Endothelial cell of umbilical vein (primary cell): ENCODE measurements around the gene CACNA1C. TPM values are rescaled to one million over a fixed set of nuclear protein-coding genes. Genes with fewer than 3 reads are reported as not detected.

Source experiments
- BruUV-seq: library from RNA; stranded (reverse); fragments of 400-500 nt; replicated peaks from 2 replicates; lab custom pipeline; 2021; lab: Mats Ljungman, UMichigan
- CTCF ChIA-PET: fragments of 300-600, 350-600 bp; sonication (Branson Sonifier 250); formaldehyde crosslinking; loops from one replicate; lab custom pipeline; 2021; ENCODE audit warnings: antibody characterized with exemption, inconsistent platforms; lab: Charles Lee
- POLR2A ChIA-PET: fragments of 300-600, 350-600 bp; sonication (Branson Sonifier 250); formaldehyde crosslinking; loops from one replicate; lab custom pipeline; 2021; ENCODE audit warnings: antibody characterized with exemption, inconsistent platforms; lab: Charles Lee
- DNase-seq: peaks from one replicate; pipeline ENCODE4 v3.0.0-alpha.2; 2011; ENCODE audit warnings: low read depth, low spot score
- FAIRE-seq: peaks from 2 replicates; lab custom pipeline; 2011; peaks lifted over from hg19 to GRCh38; lab: Jason Lieb, UNC
- H2AFZ ChIP-seq: 2 replicates; pipeline ENCODE4 v1.6.0; 2012; ENCODE audit warnings: low read depth, low read length, control low read depth, inconsistent platforms
- H3K27ac ChIP-seq: 2 replicates; pipeline ENCODE4 v1.5.1; 2011; ENCODE audit warnings: low read depth, mild to moderate bottlenecking, control low read depth, low read length, moderate library complexity; ENCODE audit not compliant: insufficient read depth
- H3K27me3 ChIP-seq, 2 experiments: 2 replicates each; pipeline versions ENCODE4 v1.6.0 to v1.6.1; 2011; ENCODE audit warnings: low read length in 2 of 2, mixed read lengths in 1 of 2; ENCODE audit not compliant: control insufficient read depth in 2 of 2, insufficient read depth in 2 of 2
- H3K36me3 ChIP-seq, 2 experiments: 2 replicates in 1 of 2; 3 replicates in 1 of 2; pipeline ENCODE4 v1.5.1; 2011; ENCODE audit warnings: low read length in 2 of 2, mild to moderate bottlenecking in 1 of 2, moderate library complexity in 1 of 2; ENCODE audit not compliant: control insufficient read depth in 2 of 2, insufficient read depth in 2 of 2; ENCODE audit errors: extremely low read depth in 1 of 2
- H3K4me1 ChIP-seq: 3 replicates; pipeline ENCODE4 v1.5.1; 2011; ENCODE audit warnings: mild to moderate bottlenecking, low read length; ENCODE audit not compliant: control insufficient read depth, insufficient read depth; ENCODE audit errors: extremely low read depth
- H3K4me2 ChIP-seq: 2 replicates; pipeline ENCODE4 v1.6.1; 2011; ENCODE audit warnings: low read length, control low read depth, mixed read lengths; ENCODE audit not compliant: insufficient read depth
- H3K4me3 ChIP-seq, 3 experiments: fragments of 200-600 bp in 1 of 3; sonication (generic), shearing (Covaris generic) in 1 of 3; replicated peaks in 1 of 3; 2 replicates each; pipeline ENCODE4 v1.5.1; 2011 to 2016; ENCODE audit warnings: control low read depth in 3 of 3, low read length in 3 of 3, mild to moderate bottlenecking in 2 of 3, inconsistent platforms in 1 of 3, low read depth in 1 of 3, moderate library complexity in 1 of 3; ENCODE audit not compliant: insufficient read depth in 1 of 3
- H3K79me2 ChIP-seq: 2 replicates; pipeline ENCODE4 v1.6.0; 2012; ENCODE audit warnings: low read length, inconsistent platforms; ENCODE audit not compliant: control insufficient read depth, insufficient read depth
- H3K9ac ChIP-seq: replicated peaks from 2 replicates; pipeline ENCODE3; 2011; ENCODE audit warnings: low read length, control low read depth; ENCODE audit not compliant: insufficient read depth; ENCODE audit errors: extremely low read depth
- H3K9me1 ChIP-seq: replicated peaks from 3 replicates; pipeline ENCODE4 v1.6.0; 2011; ENCODE audit warnings: mild to moderate bottlenecking, low read length; ENCODE audit not compliant: control insufficient read depth, insufficient read depth; ENCODE audit errors: extremely low read depth
- H3K9me3 ChIP-seq: replicated peaks from 2 replicates; pipeline ENCODE4 v1.5.1; 2012; ENCODE audit warnings: low read length, inconsistent platforms; ENCODE audit not compliant: control insufficient read depth, insufficient read depth
- H4K20me1 ChIP-seq: replicated peaks from 2 replicates; pipeline ENCODE3; 2011; ENCODE audit warnings: mild to moderate bottlenecking, low read length; ENCODE audit not compliant: control insufficient read depth, insufficient read depth; ENCODE audit errors: extremely low read depth
- CTCF ChIP-seq, 2 donors: IDR thresholded peaks; 1 replicate in 1 of 2; 2 replicates in 1 of 2; pipeline ENCODE4 v1.5.1; 2011; ENCODE audit warnings: low read length in 2 of 2, mild to moderate bottlenecking in 2 of 2, moderate library complexity in 2 of 2, control low read depth in 1 of 2, inconsistent platforms in 1 of 2, low read depth in 1 of 2; ENCODE audit not compliant: insufficient read depth in 1 of 2; ENCODE audit errors: extremely low read depth in 1 of 2
- EZH2 ChIP-seq: IDR thresholded peaks from 2 replicates; pipeline ENCODE4 v1.6.1; 2012; ENCODE audit warnings: borderline replicate concordance, low read depth, mild to moderate bottlenecking, moderate library complexity, low read length, inconsistent platforms; ENCODE audit not compliant: severe bottlenecking
- FOS ChIP-seq: IDR thresholded peaks from 2 replicates; pipeline ENCODE4 v1.6.1; 2011; ENCODE audit warnings: mild to moderate bottlenecking, low read length, moderate library complexity, borderline replicate concordance; ENCODE audit not compliant: insufficient read depth
- GATA2 ChIP-seq: IDR thresholded peaks from 2 replicates; pipeline ENCODE4 v1.7.0; 2011; ENCODE audit warnings: low read depth, mild to moderate bottlenecking, moderate library complexity, mixed read lengths, low read length; ENCODE audit not compliant: insufficient read length, insufficient read depth
- JUN ChIP-seq: IDR thresholded peaks from 2 replicates; pipeline ENCODE4 v1.6.1; 2011; ENCODE audit warnings: borderline replicate concordance, low read depth; ENCODE audit not compliant: insufficient read length, insufficient read depth
- MAX ChIP-seq: IDR thresholded peaks from 2 replicates; pipeline ENCODE4 v1.6.1; 2011; ENCODE audit not compliant: insufficient read depth, insufficient read length
- MYC ChIP-seq: IDR thresholded peaks from one replicate; pipeline ENCODE4 v1.6.1; 2011; ENCODE audit warnings: mild to moderate bottlenecking, low read depth, low read length
- POLR2A ChIP-seq: IDR thresholded peaks from 2 replicates; pipeline ENCODE4 v1.6.1; 2012; ENCODE audit warnings: low read depth, mild to moderate bottlenecking, control low read depth, low read length
- POLR2AphosphoS5 ChIP-seq: IDR thresholded peaks from 2 replicates; pipeline ENCODE4 v1.6.1; 2012; ENCODE audit warnings: low read depth, mild to moderate bottlenecking, control low read depth, low read length, moderate library complexity; ENCODE audit not compliant: insufficient read depth
- dilution Hi-C: fragments of 300-500 bp; cut with MboI; formaldehyde crosslinking; loops from one replicate; pipeline ENCODE4 v1.15.0; 2019; ENCODE audit warnings: low sequenced_read_pairs; ENCODE audit not compliant: extremely low pct_ligation_motif_present
- intact Hi-C: fragments of 100-400 bp; cut with micrococcal nuclease; formaldehyde crosslinking; loops from one replicate; pipeline ENCODE4 v1.10.0; 2022
- polyA plus RNA-seq, 4 experiments: library from polyadenylated mRNA; depleted of rRNA in 3 of 4; stranded (reverse) in 3 of 4; unstranded in 1 of 4; fragments of >200 nt; gene quantifications; 2 replicates each; pipeline versions ENCODE4 v1.2.1 to v1.2.3, GENCODE V29; 2011 to 2012; ENCODE audit warnings: missing spikeins in 1 of 4
- total RNA-seq: library from RNA; stranded (reverse); gene quantifications from 2 replicates; pipeline ENCODE4 v1.2.3, GENCODE V29; 2021

CACNA1C gene
- total and polyA plus RNA-seq, 2 donors (not counting 3 experiments of a cell fraction or from before 2014, with no cell fraction given): not detected

- no peak for TF ChIP-seq EZH2
- TF ChIP-seq MAX: no peak
- TF ChIP-seq MYC: no peak
- TF ChIP-seq POLR2A: no peak
- TF ChIP-seq FOS: no peak
- TF ChIP-seq JUN: no peak
- FAIRE-seq: no peak
- H3K9me1 ChIP-seq: no peaks in the 10 kb centered on the region
- H3K27me3 ChIP-seq: no peaks in the 10 kb centered on the region
- CTCF ChIA-PET: no interaction called here
- no peak overlapping the region for H3K9ac ChIP-seq
- no peaks in the 10 kb centered on the region for H3K4me1 ChIP-seq
- POLR2A ChIA-PET: no interaction called here
- no peaks in the 10 kb centered on the region for H3K9me3 ChIP-seq
- no peak for DNase-seq
- BruUV-seq: no TSS peak
- H3K4me2 ChIP-seq: no peak overlapping the region
- no peaks in the 10 kb centered on the region for H3K36me3 ChIP-seq
- no peaks in the 10 kb centered on the region for H4K20me1 ChIP-seq
- intact Hi-C loops: no loop called here
- H3K27ac ChIP-seq: no peak overlapping the region
- dilution Hi-C loops: no loop called here
- H3K79me2 ChIP-seq: no peaks in the 10 kb centered on the region
- no peak overlapping the region for H2AFZ ChIP-seq
- no peak overlapping the region for H3K4me3 ChIP-seq
These were observed 179.2 kb downstream of the CACNA1C start for GRCh38 chr12:2231956-2232355.

GRCh38 chr12:2233034-2233433 lies 180.2 kb downstream of the CACNA1C start:
- dilution Hi-C loops: no loop called here
- Histone ChIP-seq H3K4me3 (no peak overlapping the region), H4K20me1 (no peaks in the 10 kb centered on the region), H3K9ac (no peak overlapping the region), H2AFZ (no peak overlapping the region), H3K4me2 (no peak overlapping the region), H3K9me3 (no peaks in the 10 kb centered on the region), H3K27ac (no peak overlapping the region), H3K27me3 (no peaks in the 10 kb centered on the region), H3K36me3 (no peaks in the 10 kb centered on the region), H3K79me2 (no peaks in the 10 kb centered on the region), H3K4me1 (no peaks in the 10 kb centered on the region), H3K9me1 (no peaks in the 10 kb centered on the region)
- POLR2A ChIA-PET: no interaction called here
- TF ChIP-seq MYC (no peak), GATA2 (no peak), CTCF (IDR thresholded peaks at IDR 0.05; ENCODE audit: extremely low read depth in 1 of 2, insufficient read depth in 1 of 2, low read depth in 1 of 2, low read length in 2 of 2) (no peak), FOS (no peak), POLR2A (no peak), JUN (no peak), MAX (no peak), POLR2AphosphoS5 (no peak), EZH2 (no peak)
- BruUV-seq: no TSS peak
- DNase-seq (no peak), FAIRE-seq (no peak)
- intact Hi-C loops: no loop called here
- CTCF ChIA-PET: no interaction called here
